SK-N-SH (cell line): ENCODE data around the gene FXYD5. TPM values are rescaled to one million over a fixed set of nuclear protein-coding genes. Genes with fewer than 3 reads are reported as not detected.

Source experiments
- CTCF ChIA-PET: fragments of 300-600, 350-600 bp; formaldehyde crosslinking; extraction: SDS; loops from one replicate; lab custom pipeline; 2021; lab: Yijun Ruan, JAX
- POLR2A ChIA-PET: fragments of 350-600 bp; sonication (Branson Sonifier 250); formaldehyde crosslinking; extraction: SDS; loops from one replicate; lab custom pipeline; 2020; ENCODE audit warnings: antibody characterized with exemption, inconsistent platforms; lab: Yijun Ruan, JAX
- DNase-seq: peaks from one replicate; pipeline ENCODE4 v3.0.0; 2012
- H2AFZ ChIP-seq: fragments of 200-600 bp; sonication (generic); 2 replicates; pipeline ENCODE4 v1.8.1; 2016; ENCODE audit warnings: antibody characterized with exemption, mild to moderate bottlenecking, low read depth
- H3F3A ChIP-seq: fragments of 200-600 bp; sonication (generic); replicated peaks from 2 replicates; pipeline ENCODE3; 2016; ENCODE audit warnings: antibody characterized with exemption, mild to moderate bottlenecking; ENCODE audit not compliant: insufficient read depth
- H3K27ac ChIP-seq, 2 experiments: fragments of 200-500 bp in 1 of 2; fragments of 200-600 bp in 1 of 2; sonication (Bioruptor generic) in 1 of 2; sonication (generic), shearing (Covaris generic) in 1 of 2; 2 replicates each; pipeline versions ENCODE4 v1.5.1 to v1.6.1; 2014 to 2016; ENCODE audit warnings: low read depth in 2 of 2, inconsistent platforms in 1 of 2, low read length in 1 of 2, mild to moderate bottlenecking in 1 of 2, mixed read lengths in 1 of 2
- H3K27me3 ChIP-seq: fragments of 200-600 bp; sonication (generic), shearing (Covaris generic); 2 replicates; pipeline ENCODE4 v1.6.1; 2016; ENCODE audit warnings: mixed run types; ENCODE audit not compliant: insufficient read depth
- H3K36me3 ChIP-seq, 2 experiments: fragments of 200-500 bp in 1 of 2; fragments of 200-600 bp in 1 of 2; sonication (Bioruptor generic) in 1 of 2; sonication (generic) in 1 of 2; replicated peaks in 1 of 2; 2 replicates each; pipeline versions ENCODE3 to v1.5.1; 2014 to 2016; ENCODE audit warnings: low read length in 1 of 2, mild to moderate bottlenecking in 1 of 2; ENCODE audit not compliant: insufficient read depth in 2 of 2, control insufficient read depth in 1 of 2
- H3K4me1 ChIP-seq, 2 experiments: fragments of 200-500 bp in 1 of 2; fragments of 200-600 bp in 1 of 2; sonication (Bioruptor generic) in 1 of 2; sonication (generic), shearing (Covaris generic) in 1 of 2; 2 replicates each; pipeline versions ENCODE4 v1.5.1 to v1.6.1; 2014 to 2016; ENCODE audit warnings: low read depth in 1 of 2, low read length in 1 of 2, mixed run types in 1 of 2; ENCODE audit not compliant: insufficient read depth in 2 of 2, control insufficient read depth in 1 of 2
- H3K4me2 ChIP-seq: fragments of 200-600 bp; sonication (generic), shearing (Covaris generic); 2 replicates; pipeline ENCODE4 v1.6.1; 2017; ENCODE audit warnings: mixed run types
- H3K4me3 ChIP-seq, 2 experiments: fragments of 200-500 bp in 1 of 2; fragments of 200-600 bp in 1 of 2; sonication (Bioruptor generic) in 1 of 2; sonication (generic), shearing (Covaris generic) in 1 of 2; 2 replicates each; pipeline versions ENCODE4 v1.5.1 to v1.8.1; 2014 to 2016; ENCODE audit warnings: low read depth in 2 of 2, inconsistent platforms in 1 of 2, low read length in 1 of 2, mild to moderate bottlenecking in 1 of 2, mixed read lengths in 1 of 2, moderate library complexity in 1 of 2
- H3K79me2 ChIP-seq: fragments of 200-600 bp; sonication (generic); 2 replicates; pipeline ENCODE4 v1.8.1; 2017; ENCODE audit warnings: mild to moderate bottlenecking; ENCODE audit not compliant: insufficient read depth
- H3K9ac ChIP-seq: fragments of 200-600 bp; sonication (generic); 2 replicates; pipeline ENCODE4 v1.6.1; 2017; ENCODE audit warnings: mixed run types
- H3K9me2 ChIP-seq: fragments of 200-600 bp; sonication (generic); 2 replicates; pipeline ENCODE4 v1.6.1; 2017; ENCODE audit warnings: mixed run types
- H3K9me3 ChIP-seq: fragments of 200-600 bp; sonication (generic); 2 replicates; pipeline ENCODE4 v1.6.1; 2017; ENCODE audit warnings: mixed run types, mild to moderate bottlenecking, moderate library complexity
- H4K20me1 ChIP-seq: fragments of 200-600 bp; sonication (generic); 2 replicates; pipeline ENCODE4 v1.6.1; 2017; ENCODE audit warnings: mild to moderate bottlenecking, mixed run types; ENCODE audit not compliant: insufficient read depth
- CTCF ChIP-seq: fragments of 200-600 bp; sonication (generic); IDR thresholded peaks from 2 replicates; pipeline ENCODE4 v1.6.1; 2017; ENCODE audit warnings: antibody characterized with exemption, mild to moderate bottlenecking, moderate library complexity
- ELF1 ChIP-seq: IDR thresholded peaks from 2 replicates; pipeline ENCODE4 v1.4.0; 2012
- EP300 ChIP-seq, 2 experiments: IDR thresholded peaks; 2 replicates each; pipeline versions ENCODE4 v1.4.0 to v1.6.1; 2012; ENCODE audit warnings: borderline replicate concordance in 1 of 2, low read depth in 1 of 2, low read length in 1 of 2
- FOXM1 ChIP-seq: IDR thresholded peaks from 2 replicates; pipeline ENCODE4 v1.4.0; 2012; ENCODE audit warnings: low read depth, mild to moderate bottlenecking
- GATA2 ChIP-seq: sonication (generic); formaldehyde crosslinking; IDR thresholded peaks from 2 replicates; pipeline ENCODE4 v1.5.0; 2020; ENCODE audit warnings: mild to moderate bottlenecking, missing genetic modification reagents
- IRF3 ChIP-seq: fragments of 150-350 bp; IDR thresholded peaks from 2 replicates; pipeline ENCODE4 v1.6.1; 2016; ENCODE audit warnings: mild to moderate bottlenecking, low read depth, low read length
- NRF1 ChIP-seq: IDR thresholded peaks from 2 replicates; pipeline ENCODE4 v1.6.1; 2012; ENCODE audit warnings: low read depth, mild to moderate bottlenecking, low read length
- RAD21 ChIP-seq: IDR thresholded peaks from 2 replicates; pipeline ENCODE4 v1.6.1; 2012; ENCODE audit warnings: mild to moderate bottlenecking, low read length
- REST ChIP-seq: IDR thresholded peaks from 2 replicates; pipeline ENCODE4 v1.6.1; 2012; ENCODE audit warnings: mild to moderate bottlenecking, low read depth, low read length, moderate library complexity
- RFX5 ChIP-seq: IDR thresholded peaks from 2 replicates; pipeline ENCODE4 v1.6.1; 2012; ENCODE audit warnings: mild to moderate bottlenecking, improper control_type of control experiment, low read length
- SIN3A ChIP-seq: IDR thresholded peaks from 2 replicates; pipeline ENCODE4 v1.6.1; 2012; ENCODE audit warnings: low read depth, mild to moderate bottlenecking, low read length, moderate library complexity, borderline replicate concordance
- TAF1 ChIP-seq: IDR thresholded peaks from 2 replicates; pipeline ENCODE4 v1.6.1; 2012; ENCODE audit warnings: low read depth, mild to moderate bottlenecking, low read length, moderate library complexity, borderline replicate concordance
- ZBTB33 ChIP-seq: IDR thresholded peaks from 2 replicates; pipeline ENCODE4 v1.4.0; 2012; ENCODE audit warnings: low read depth, borderline replicate concordance
- WGBS: methylation state at CpG from one replicate; pipeline ENCODE4 v1.1.6; 2017; ENCODE audit warnings: low lambda C conversion rate; 5-methylcytosine and 5-hydroxymethylcytosine counted together
- polyA plus RNA-seq, 3 experiments: library from polyadenylated mRNA; depleted of rRNA; stranded (reverse); fragments of >200 nt; gene quantifications; 2 replicates each; pipeline ENCODE4 v1.2.3, GENCODE V29; 2012

FXYD5 gene
- polyA plus RNA-seq, 1 of the 3 experiments (the other 2 are of a cell fraction), result 195 TPM

- CTCF ChIA-PET, result no interaction called here
Observed at GRCh38 chr19:35214766-35215422, 60.4 kb downstream of the FXYD5 start.

More at GRCh38 chr19:35214766-35215422, 60.4 kb downstream of the FXYD5 start:
- WGBS, result 42% methylated on average over 7 of the region's 7 CpGs
- Histone ChIP-seq H3K9me3 (no peaks in the 10 kb centered on the region), H3K4me2 (no peak overlapping the region), H3K27me3 (peaks cover 2% of the 10 kb centered on the region; the same call in 1 of the 2 replicates), H3K4me1 (peaks cover 8 to 9% of the 10 kb centered on the region in 2 experiments; a peak in 2 of 4 replicates), H2AFZ (no peak overlapping the region)
- no peak for DNase-seq
- TF ChIP-seq FOXM1 (no peak), EP300 (IDR thresholded peaks at IDR 0.05; ENCODE audit: borderline replicate concordance in 1 of 2, low read depth in 1 of 2, low read length in 1 of 2) (no peak), ZBTB33 (no peak), TAF1 (no peak), ELF1 (no peak), SIN3A (no peak), RAD21 (no peak), IRF3 (no peak), CTCF (no peak), REST (no peak), RFX5 (no peak), GATA2 (CRISPR knock-in tag) (no peak), NRF1 (no peak)
- TF ChIP-seq, all 33 proteins: peak for 0
- H3K27ac ChIP-seq, result no peak overlapping the region
- no peaks in the 10 kb centered on the region for H3K79me2 ChIP-seq
- H3K9ac ChIP-seq, result no peak overlapping the region
- H3K9me2 ChIP-seq, result no peaks in the 10 kb centered on the region
- H3K36me3 ChIP-seq, result no peaks in the 10 kb centered on the region
- no peaks in the 10 kb centered on the region for H3F3A ChIP-seq
- no peak overlapping the region for H3K4me3 ChIP-seq
- POLR2A ChIA-PET, result no interaction called here
- no peaks in the 10 kb centered on the region for H4K20me1 ChIP-seq
